GM18907 (cell line): ENCODE measurements around the gene CLIP2.
"Not testable (repeated sequence)": the region's sequence is repeated elsewhere in the genome, so short reads cannot be mapped to it uniquely, and the experiment has no call there.

ENCODE experiments used
- ATAC-seq: cut with Tn5 transposase; IDR thresholded peaks from one replicate; pipeline ENCODE4 v1.9.1; 2021; ENCODE audit warnings: mild to moderate bottlenecking, moderate library complexity; ENCODE audit not compliant: unreplicated experiment

CLIP2 gene

DNA sequence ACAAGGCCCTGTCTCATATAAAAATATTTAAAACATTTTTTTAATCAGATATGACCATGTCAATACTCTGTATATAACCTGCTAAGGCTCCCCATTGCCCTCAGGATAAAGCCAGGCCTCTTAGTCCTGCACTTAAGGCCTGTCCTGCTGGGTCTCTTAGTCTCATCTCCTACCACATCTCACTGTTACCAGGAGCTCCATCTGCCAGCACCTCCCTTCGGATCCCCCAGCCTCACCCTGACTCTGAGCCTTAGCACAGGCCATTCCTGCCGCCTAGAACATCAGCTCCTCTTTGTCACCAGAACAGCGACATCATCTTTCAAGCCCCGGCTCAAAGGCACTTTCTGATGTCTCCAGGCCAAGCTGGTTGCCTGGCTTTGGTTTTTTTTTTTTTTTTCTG lies 138.8 kb downstream of the CLIP2 start:
- no peak for ATAC-seq

DNA sequence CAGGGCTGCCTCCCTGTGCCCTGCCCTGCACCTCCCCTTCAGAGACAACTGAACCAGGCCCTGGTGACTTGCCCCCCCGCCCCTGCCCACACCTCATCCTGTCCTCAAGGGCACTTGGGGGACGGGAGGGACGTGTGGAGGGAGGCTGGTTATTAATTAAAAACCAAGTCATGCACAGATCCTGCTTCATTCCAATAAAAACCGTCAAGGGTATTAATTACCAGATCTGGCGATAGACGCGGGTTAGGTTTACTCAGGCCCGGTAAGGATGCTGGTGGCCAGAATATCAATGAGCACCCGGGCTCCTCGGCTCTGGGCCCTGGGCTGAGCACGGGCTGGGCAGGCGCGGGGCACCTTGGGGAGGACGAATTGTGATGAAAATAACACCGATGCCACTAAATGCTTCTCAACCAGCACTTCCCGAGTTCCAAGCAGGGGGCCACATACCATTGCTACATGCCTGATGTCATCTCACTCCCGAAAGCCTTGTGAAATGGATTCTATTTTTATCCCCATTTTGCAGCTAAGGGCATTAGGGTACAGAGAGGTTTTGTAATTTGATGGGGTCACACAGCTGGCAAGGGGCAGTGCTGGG lies 140.0 kb downstream of the CLIP2 start:
- no peak for ATAC-seq

DNA sequence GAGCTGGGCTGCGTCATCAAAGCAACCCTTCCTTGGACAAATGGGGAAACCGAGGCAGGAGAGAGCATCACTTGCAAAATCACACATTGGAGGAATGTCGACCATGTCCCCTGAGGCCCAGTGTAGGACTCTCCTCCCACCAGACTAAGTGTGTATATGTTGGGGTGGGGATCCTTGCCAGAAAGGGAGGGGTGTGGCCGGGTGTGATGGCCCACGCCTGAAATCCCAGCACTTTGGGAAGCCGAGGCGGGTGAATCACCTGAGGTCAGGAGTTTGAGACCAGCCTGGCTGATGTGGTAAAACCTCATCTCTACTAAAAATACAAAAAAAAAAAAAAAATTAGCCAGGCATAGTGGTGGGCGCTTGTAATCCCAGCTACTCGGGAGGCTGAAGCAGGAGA lies 141.2 kb downstream of the CLIP2 start:
- not testable (repeated sequence) for ATAC-seq

DNA sequence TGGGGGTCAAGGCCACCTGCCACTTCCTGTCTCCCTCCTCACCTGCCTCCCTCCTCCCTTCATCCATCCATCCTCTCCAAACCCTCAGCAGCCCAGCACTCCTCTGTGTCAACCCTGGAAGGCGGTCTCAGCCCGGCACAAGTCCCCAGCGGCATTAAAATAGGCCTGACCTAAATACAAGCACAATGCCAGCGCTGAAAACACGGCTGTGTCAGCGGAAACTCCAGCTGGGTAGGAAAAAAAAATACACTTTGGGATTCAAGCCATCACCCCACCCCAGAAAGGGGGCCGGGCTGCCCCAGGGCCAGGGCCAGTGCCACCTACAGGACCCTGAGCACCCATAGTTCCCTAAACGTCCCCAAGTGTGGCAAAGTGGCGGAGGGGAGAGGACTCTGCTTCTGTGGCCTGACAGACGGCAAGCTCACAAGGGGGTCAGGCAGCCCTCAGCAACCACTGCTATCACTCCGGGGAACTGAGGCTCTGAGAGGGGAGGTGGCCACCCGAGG lies 141.8 kb downstream of the CLIP2 start:
- ATAC-seq, result no peak

DNA sequence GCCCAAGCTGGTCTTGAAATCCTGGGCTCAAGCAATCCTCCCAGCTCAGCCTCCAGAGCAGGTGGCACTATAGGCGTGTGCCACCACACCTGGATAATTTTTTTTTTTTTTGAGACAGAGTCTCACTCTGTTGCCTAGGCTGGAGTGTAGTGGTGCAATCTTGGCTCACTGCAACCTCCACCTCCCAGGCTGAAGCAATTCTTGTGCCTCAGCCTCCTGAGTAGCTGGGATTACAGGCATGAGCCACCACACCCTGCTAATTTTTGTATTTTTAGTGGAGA lies 148.0 kb downstream of the CLIP2 start:
- ATAC-seq, result not testable (repeated sequence)

DNA sequence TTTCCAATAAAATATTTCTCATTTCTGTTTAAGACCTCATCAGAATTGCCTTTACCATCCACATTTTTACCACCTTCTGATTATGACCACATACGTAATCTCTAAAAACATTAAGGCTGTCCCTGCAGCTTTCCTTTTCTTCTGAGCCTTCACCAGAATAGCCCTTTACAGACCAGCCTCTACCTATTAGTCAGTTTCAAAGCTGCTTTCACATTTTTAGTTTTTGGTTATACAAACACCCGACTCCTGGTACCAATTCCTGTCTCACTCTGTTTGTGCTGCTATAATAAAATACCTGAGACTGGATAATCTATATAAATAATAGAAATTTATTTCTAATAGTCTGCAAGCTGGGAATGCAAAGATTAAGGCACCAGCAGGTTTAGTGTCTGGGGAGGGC lies 149.1 kb downstream of the CLIP2 start:
- ATAC-seq, result no peak

DNA sequence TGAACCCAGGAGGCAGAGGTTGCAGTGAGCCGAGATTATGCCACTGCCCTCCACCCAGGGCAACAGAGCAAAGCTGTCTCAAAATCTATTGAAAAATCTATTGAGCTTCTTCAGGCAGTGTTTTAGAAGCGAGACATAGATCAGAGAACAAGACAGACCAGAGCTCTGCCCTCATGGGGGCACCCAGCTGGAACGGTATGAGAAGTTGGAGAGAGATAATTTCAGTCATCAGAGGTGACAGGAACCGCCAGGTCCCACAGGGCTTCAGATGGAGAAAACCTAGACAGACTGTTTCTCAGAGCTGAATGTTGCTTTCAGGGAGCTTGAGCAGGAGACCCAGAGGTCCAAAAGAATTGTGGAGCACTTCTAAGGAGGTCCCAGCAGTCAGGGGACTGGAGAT lies 150.3 kb downstream of the CLIP2 start:
- ATAC-seq, result no peak

DNA sequence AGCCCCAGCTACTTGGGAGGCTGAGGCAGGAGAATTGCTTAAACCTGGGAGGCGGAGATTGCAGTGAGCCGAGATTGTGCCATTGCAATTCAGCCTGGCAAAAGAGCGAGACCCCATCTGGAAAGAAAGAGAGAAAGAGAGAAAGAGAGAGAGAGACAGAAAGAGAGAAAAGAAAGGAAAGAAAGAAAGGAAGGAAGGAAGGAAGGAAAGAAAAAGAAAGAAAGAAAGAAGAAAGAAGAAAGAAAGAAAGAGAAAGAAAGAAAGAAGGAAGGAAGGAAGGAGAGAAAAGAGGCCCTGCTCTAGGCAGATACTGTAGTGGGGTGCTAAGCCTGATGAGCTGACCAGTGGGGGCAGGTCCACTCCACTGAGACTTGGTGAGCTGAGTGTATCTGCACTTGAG lies 150.9 kb downstream of the CLIP2 start:
- not testable (repeated sequence) for ATAC-seq

DNA sequence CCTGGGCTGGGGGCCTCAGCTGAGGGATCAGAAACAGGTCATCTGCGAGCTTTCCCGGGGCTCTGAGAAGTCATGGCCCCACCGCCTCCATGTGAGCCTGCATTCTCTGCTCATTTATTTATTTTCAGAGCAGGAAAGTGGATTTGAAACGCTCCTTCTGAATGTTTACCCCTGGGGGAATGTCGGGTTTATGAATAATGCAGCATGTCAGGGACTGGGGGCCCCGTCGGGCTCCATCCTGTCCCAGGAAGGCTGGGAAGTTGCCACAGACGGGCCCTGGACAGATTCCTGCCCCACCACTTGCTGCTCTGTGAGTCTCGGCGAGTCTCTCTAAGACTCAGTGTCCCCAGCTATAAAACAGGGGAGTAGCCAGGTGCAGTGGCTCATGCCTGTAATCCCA lies 152.6 kb downstream of the CLIP2 start:
- no peak for ATAC-seq

DNA sequence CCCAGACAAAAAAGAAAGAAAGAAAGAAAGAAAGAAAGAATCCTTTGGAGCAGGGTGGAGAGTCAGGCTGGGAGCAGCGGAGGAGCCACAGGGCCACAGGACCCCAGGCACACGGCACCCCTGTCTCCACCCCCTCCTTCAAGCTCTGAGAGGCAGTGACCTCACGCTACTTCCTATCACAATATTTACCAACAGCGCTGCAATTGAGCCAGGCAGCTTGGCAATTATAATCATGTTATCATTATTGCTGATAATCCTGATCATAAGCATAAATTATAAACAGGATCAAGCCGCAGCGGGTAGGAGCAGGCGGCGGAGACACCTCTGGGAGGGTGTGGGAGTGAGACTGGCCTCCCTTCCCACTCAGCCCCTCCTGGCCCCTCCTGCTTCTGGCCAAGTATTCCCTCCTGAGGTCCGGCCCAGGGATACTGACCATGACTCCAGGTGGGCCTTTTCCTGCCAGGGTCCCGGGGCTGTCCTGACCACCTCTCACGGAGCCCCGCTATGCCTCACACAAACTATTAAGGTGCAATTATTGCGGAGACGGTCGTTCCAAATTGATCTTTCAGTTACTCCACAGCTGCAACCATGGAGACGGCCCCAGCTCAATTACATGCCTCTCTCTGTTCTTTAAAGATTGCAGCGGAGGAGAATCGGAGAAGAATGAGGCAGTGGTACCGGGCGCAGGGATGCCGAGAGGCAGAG lies 154.5 kb downstream of the CLIP2 start:
- no peak for ATAC-seq

DNA sequence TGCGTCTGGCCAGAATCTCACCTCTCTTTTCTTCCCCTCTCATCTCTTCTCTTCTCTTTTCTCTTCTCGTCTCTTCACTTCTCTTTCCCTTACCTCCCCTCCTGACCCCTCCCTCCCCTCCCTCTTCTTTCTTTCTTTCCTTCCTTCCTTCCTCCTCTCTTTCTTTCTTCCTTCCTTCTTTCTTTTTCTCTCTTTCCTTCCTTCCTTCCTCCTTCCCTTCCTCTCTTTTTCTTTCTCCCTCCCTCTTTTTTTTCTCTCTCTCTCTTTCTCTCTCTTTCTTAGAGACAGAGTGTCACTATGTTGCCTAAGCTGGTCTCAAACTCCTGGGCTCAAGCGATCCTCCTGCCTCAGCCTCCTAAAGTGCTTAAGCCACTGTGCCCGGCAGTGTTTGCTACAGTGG lies 159.9 kb downstream of the CLIP2 start:
- ATAC-seq, result no peak

DNA sequence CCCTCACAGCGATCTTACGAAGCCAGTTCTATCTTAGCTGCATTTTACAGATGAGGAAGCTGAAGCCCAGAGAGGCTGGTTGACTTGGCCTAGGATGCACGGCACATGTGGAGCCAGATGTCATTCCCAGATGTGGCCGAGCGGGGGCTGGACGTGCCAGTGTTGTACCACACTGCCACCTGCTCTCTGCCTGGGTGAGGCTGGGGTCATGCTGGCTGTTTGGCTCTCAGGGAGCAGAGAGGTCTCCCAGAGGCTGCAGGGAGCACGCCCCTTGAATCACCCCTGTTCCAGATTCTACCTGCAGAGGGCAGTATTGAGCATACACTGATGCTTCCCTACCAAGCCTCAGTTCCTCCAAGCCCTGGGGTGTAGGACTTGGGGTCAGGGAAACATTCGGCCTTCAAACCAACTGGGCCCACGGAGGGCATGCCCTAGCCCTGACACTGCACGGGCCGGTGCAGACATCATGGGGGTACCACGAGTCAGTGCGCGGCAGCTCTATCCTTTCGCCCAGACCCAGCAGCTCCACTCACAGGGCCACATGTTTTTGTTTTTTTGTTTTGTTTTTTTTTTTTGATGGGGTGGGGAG lies 160.7 kb downstream of the CLIP2 start:
- ATAC-seq, result no peak

DNA sequence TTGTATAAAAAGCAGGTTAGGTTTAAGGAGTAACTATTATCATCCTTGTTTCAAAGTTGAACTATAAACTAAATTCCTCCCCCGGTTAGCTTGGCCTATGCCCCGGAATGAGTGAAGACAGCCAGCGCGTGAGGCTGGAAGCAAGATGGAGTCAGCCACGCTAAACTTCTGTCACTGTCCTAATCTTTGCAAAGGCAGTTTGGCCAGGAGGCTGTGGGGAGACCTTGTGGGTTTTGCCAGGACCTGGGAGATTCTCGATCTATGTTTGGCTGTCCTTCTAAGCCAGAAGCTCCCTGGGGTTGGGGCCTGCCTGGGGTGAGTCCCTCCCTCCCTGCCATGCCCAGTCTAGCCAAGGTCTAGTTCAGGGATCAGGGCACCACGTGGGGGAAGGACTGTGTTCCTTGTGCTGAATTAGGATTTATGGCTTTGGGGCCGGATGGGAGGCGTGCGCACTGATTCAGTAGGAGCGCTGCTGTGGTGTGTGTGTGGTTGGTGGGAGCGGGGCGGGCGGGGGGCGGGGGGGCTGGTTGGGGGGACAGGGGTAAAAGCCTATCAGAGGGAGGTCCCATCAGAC lies 163.6 kb downstream of the CLIP2 start:
- no peak for ATAC-seq

DNA sequence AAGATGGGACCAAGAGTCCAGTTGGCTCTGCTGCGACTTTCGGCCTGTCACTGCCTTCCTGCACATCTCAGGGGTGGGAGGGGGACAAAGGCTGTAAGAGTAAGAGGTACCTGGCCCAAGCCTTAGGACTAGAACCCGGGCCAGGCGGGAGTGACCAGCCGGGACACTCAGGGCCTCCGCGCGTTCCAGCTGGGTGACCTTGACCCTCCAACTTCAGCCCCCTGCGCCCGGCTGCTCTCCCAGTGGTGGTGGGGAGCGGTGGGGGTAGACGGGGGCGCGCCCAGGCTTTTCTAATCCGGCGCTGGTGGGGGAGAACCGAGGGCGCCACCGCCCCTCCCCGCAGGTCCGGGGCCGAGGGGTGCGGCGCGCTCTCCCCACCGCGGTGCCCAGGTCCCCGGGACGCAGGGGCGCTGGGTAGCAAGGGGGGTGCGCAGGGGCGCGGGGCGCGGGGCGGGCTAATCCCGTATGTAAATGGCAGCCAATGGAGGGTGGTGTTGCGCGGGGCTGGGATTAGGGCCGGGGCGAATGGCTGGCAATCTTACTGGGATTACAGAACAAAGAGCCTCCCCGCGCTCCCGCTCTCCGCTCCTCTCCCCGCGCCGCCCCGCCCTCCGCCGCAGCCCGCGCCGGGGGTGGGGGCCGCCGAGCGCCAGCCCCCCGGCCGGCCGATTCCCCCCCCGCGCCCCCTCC lies 164.3 kb downstream of the CLIP2 start, which contains the start of gene GTF2IRD1:
GTF2IRD1 (plus strand) TSS at position 585 of the 690 bp plus-strand sequence. CDS start 54,175 bp downstream, outside the sequence.
- ATAC-seq, result no peak

DNA sequence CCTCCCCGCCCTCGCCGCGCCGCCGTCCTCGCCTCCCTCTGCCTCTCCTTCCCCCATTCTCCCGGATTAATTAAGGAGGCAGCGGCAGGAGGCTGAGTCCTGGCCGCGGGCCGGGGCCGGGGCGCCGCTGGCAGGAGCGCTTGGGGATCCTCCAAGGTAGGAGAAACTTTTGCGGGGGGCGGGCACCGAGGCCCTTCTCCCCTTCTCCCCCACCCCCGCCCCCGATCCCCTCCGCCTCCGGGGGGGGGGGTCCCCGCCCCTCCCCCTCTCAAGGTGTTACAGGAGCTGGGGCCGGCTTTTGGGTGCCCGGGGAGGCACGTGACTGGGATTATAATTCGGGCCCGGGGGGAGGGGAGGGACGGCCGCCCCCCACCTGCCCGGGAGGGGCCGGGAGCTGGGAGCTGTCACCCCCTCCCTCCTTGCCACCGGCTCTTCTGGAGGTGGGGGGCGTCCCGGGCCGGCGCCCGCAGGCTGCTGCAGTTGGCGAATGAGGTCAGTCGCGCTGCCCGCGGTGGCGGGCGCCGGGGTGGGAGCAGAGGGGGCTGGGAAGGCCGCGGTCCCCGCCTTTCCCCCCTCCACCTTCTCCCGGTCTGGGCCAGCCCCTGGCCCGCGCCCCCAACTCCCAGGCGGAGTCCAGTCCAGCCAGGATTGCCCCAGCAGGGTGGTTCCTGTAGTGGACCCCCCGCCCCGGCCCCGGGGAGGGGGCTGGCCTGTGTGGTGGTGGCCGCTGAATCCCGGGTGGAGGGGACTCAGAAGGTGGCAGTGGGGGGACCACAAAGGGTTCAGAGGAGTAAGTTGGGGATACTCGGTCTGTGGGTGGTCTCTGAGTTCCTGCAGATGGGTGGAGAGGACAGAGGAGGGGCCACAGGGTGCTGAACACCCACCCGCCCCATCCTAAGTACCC lies 165.1 kb downstream of the CLIP2 start:
- no peak for ATAC-seq

DNA sequence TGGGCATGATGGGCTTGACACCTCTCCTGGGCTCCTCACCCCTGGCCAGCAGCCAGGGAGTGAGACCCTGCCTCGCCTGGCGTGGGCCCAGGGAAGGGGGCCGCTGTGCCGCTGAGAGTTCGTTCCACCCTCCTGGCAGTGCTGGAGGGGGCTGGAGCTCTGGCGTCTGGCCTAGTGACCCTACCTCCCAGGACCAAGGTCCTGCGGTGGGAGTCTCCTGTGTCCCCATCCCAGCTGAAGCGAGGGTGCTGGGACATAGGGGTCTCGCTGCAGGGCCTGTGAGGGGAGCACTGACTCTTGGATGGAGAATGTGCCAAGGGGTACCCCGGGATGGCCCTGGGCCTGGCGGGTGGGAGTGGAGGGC lies 165.7 kb downstream of the CLIP2 start:
- no peak for ATAC-seq

DNA sequence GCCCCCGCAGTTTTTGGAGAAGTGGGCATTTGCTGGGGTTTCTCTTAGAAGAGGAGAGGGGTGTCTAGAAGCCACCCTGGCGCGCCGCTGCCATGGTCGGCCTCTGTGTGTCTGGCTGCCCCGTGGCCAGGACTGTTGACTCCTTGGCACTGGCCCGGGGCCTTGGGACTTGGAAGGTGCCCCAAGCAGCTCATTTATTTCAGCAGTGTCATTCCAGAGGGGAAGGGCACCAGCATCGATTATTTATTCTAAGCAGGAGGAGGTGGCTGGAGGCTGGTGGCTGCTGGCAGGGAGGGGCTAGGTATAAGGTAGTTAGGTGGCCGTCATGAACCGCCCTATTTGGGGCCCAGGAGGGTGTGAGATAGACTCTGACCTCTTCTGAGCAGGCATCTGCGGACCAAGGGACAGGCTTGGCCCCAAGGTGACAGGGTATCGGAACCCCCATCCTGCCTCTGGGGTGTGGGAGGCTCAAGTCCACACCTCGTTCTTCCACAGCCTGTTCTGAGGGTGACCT lies 166.1 kb downstream of the CLIP2 start:
- no peak for ATAC-seq
